ENCODE results near the gene MAPK1. TPM values are rescaled to one million over a fixed set of nuclear protein-coding genes. Genes with fewer than 3 reads are reported as not detected.
A peak's percentile ranks its signal among the peaks of the same experiment; 100 is the strongest.
"Not testable (repeated sequence)": the region's sequence is repeated elsewhere in the genome, so short reads cannot be mapped to it uniquely, and the experiment has no call there.

Gene MAPK1
- total and polyA plus RNA-seq, 7 experiments from 2014 or later, result 58.3 to 120 (median 97.0) TPM

DNA sequence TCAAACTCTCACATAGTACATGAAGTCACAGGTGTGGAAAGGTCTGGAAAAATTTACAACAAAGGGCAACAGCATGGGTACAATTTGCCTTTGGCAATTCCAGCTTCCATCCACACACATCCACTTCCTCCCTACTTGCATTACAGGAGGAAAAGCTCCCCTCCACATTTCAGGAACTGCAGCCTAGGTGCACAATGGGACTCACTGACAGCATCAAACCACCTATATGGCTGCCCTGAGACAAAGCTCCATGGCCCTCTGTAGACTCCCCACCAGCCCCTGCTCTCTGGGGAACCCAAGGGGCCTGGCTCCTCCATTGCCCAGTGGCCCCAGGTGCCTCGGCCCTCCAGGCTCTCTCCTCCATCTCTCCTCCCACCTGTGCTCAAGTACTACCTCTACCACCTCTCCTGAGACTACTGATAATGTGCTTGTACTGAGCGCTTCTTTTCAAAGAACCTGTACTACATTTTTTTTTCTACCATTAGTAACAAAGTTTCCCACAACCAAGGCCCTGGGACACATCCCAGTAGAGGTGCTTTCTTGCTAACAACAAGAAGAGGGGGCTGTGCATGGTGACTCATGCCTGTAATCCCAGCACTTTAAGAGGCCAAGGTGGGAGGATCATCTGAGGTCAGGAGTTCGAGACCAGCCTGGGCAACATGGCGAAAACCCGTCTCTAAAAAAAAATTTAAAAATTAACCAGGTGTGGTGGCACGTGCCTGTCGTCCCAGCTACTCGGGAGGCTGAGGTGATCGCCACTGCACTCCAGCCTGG is 136.7 kb downstream of the MAPK1 start:
- Histone ChIP-seq H3K27ac (ENCODE audit: low read depth, low read length) (no peak overlapping the region), H3K4me1 (ENCODE audit: control insufficient read depth in 2 of 2, insufficient read depth in 2 of 2, low read length in 2 of 2) (peaks cover 7 to 11% of the 10 kb centered on the region in 2 donors), H3K27me3 (ENCODE audit: control insufficient read depth in 2 of 2, insufficient read depth in 2 of 2, low read length in 2 of 2) (no peaks in the 10 kb centered on the region), H3K9me3 (ENCODE audit: control insufficient read depth in 2 of 3, low read length in 3 of 3) (no peaks in the 10 kb centered on the region), H3K4me3 (ENCODE audit: low read length) (no peak overlapping the region), H3K36me3 (ENCODE audit: control insufficient read depth in 2 of 3, insufficient read depth in 3 of 3, low read length in 3 of 3) (no peaks in the 10 kb centered on the region)
- no peaks in the 10 kb centered on the region for H3K36me3 Mint-ChIP-seq
- peaks cover 0 to 6% (median 0%) of the 10 kb centered on the region in 5 donors for H3K27me3 Mint-ChIP-seq
- ATAC-seq (no peak), DNase-seq (no peak)
- H3K4me3 Mint-ChIP-seq, result no peak overlapping the region
- no peak overlapping the region for H3K27ac Mint-ChIP-seq
- peaks cover 17 to 27% (median 19%) of the 10 kb centered on the region in 7 donors for H3K4me1 Mint-ChIP-seq
- no peaks in the 10 kb centered on the region for H3K9me3 Mint-ChIP-seq
- POLR2A ChIA-PET, result no interaction called here
- CTCF ChIA-PET, result interaction anchor here (1.3 kb wide), 1 partner anchor 207 kb away, joined by 3 read pairs; no protein-coding TSS in a partner anchor
- intact Hi-C loops (cut with micrococcal nuclease), result no loop called here

DNA sequence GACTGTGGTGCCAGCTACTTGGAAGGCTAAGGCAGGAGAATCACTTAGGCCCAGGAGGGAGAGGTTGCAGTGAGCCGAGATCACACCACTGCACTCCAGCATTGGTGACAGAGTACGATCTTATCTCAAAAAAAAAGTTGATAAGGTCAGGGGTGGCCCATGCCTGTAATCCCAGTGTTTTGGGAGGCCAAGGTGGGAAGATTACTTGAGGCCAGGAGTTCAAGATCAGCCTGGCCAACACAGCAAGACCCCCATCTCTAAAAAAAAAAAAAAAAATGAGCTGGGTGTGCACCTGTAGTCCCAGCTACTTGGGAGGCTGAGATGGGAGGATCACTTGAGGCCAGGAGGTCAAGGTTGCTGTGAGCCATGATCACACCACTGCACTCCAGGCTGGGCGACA is 138.3 kb downstream of the MAPK1 start:
- H3K27me3 Mint-ChIP-seq; H3K27ac ChIP-seq (ENCODE audit: low read depth, low read length); H3K27me3 ChIP-seq (ENCODE audit: control insufficient read depth in 2 of 2, insufficient read depth in 2 of 2, low read length in 2 of 2); H3K4me3 ChIP-seq (ENCODE audit: low read length); DNase-seq; CTCF ChIA-PET; intact Hi-C loops (cut with micrococcal nuclease); ATAC-seq; H3K36me3 Mint-ChIP-seq; H3K9me3 Mint-ChIP-seq; H3K27ac Mint-ChIP-seq; H3K36me3 ChIP-seq (ENCODE audit: control insufficient read depth in 2 of 3, insufficient read depth in 3 of 3, low read length in 3 of 3); H3K4me3 Mint-ChIP-seq; H3K9me3 ChIP-seq (ENCODE audit: control insufficient read depth in 2 of 3, low read length in 3 of 3): not testable (repeated sequence)
- H3K4me1 ChIP-seq (ENCODE audit: control insufficient read depth in 2 of 2, insufficient read depth in 2 of 2, low read length in 2 of 2), result peaks cover 0 to 11% of the 10 kb centered on the region in 2 donors
- H3K4me1 Mint-ChIP-seq, result peaks cover 8 to 16% (median 11%) of the 10 kb centered on the region in 7 donors
- POLR2A ChIA-PET, result interaction anchor here (0.8 kb wide), 1 partner anchor 17 kb away, joined by 5 read pairs; no protein-coding TSS in a partner anchor

DNA sequence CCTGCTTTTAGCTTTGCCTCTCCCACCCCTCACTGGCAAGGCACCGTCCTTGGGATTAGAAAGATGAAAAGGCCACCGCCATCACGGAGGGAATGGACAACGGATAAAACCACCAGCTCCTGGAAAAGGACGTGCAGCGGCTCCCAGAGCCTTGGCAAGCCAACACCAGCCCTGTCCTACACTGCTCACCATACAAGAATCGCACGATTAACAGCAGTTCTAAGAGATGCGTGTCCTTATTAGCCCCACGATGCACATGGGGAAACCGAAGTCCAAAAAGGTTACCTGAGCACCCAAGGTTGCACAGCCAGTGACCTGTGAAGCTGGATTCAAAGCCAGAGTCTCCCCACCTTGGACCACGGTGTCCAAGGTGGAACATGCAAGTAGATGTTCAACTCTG is 139.2 kb downstream of the MAPK1 start:
- H3K27me3 ChIP-seq (ENCODE audit: control insufficient read depth in 2 of 2, insufficient read depth in 2 of 2, low read length in 2 of 2), result no peaks in the 10 kb centered on the region
- intact Hi-C loops (cut with micrococcal nuclease), result no loop called here
- Mint-ChIP-seq H3K4me3 (no peak overlapping the region), H3K27me3 (peaks cover 0 to under 1% (median 0%) of the 10 kb centered on the region in 5 donors), H3K9me3 (no peaks in the 10 kb centered on the region), H3K27ac (no peak overlapping the region), H3K36me3 (no peaks in the 10 kb centered on the region), H3K4me1 (peaks cover 3 to 10% (median 6%) of the 10 kb centered on the region in 7 donors)
- H3K4me1 ChIP-seq (ENCODE audit: control insufficient read depth in 2 of 2, insufficient read depth in 2 of 2, low read length in 2 of 2), result peaks cover 0 to 11% of the 10 kb centered on the region in 2 donors
- DNase-seq (no peak), ATAC-seq (no peak)
- POLR2A ChIA-PET, result no interaction called here
- CTCF ChIA-PET, result no interaction called here
- no peak overlapping the region for H3K4me3 ChIP-seq (ENCODE audit: low read length)
- no peak overlapping the region for H3K27ac ChIP-seq (ENCODE audit: low read depth, low read length)
- H3K9me3 ChIP-seq (ENCODE audit: control insufficient read depth in 2 of 3, low read length in 3 of 3), result no peaks in the 10 kb centered on the region
- no peaks in the 10 kb centered on the region for H3K36me3 ChIP-seq (ENCODE audit: control insufficient read depth in 2 of 3, insufficient read depth in 3 of 3, low read length in 3 of 3)

DNA sequence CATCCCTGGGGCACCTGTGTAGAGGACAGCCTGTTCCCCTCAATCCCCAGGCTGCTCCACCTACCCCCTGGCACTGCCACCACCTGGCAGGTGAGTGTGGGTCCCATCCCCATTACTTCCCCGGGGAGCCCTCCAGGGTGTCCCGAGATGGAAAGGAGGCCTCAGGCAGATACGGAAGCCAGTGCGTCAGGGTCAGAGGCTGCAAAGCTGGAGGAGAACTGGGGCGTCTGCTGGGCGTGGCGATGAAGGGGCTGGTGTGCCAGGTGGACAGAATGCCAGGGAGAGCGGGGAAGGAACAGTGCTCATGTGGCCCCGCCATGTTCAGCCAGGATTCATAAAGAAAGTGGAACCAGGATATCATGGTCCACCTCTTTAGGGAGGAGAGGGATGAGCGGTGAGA is 139.7 kb downstream of the MAPK1 start:
- Histone ChIP-seq H3K9me3 (ENCODE audit: control insufficient read depth in 2 of 3, low read length in 3 of 3) (no peaks in the 10 kb centered on the region), H3K4me3 (ENCODE audit: low read length) (no peak overlapping the region), H3K36me3 (ENCODE audit: control insufficient read depth in 2 of 3, insufficient read depth in 3 of 3, low read length in 3 of 3) (no peaks in the 10 kb centered on the region), H3K4me1 (ENCODE audit: control insufficient read depth in 2 of 2, insufficient read depth in 2 of 2, low read length in 2 of 2) (peaks cover 0 to 11% of the 10 kb centered on the region in 2 donors), H3K27ac (ENCODE audit: low read depth, low read length) (no peak overlapping the region), H3K27me3 (ENCODE audit: control insufficient read depth in 2 of 2, insufficient read depth in 2 of 2, low read length in 2 of 2) (no peaks in the 10 kb centered on the region)
- no peak for DNase-seq
- Mint-ChIP-seq H3K4me1 (peaks cover 3 to 9% (median 6%) of the 10 kb centered on the region in 7 donors), H3K36me3 (no peaks in the 10 kb centered on the region), H3K9me3 (no peaks in the 10 kb centered on the region), H3K27me3 (no peaks in the 10 kb centered on the region), H3K4me3 (no peak overlapping the region), H3K27ac (no peak overlapping the region)
- intact Hi-C loops (cut with micrococcal nuclease), result loop anchor here in 1 of 2 donors (2.0 kb wide), 1 partner anchor 15 kb away; no protein-coding TSS in a partner anchor
- ATAC-seq, result no peak
- CTCF ChIA-PET, result no interaction called here
- POLR2A ChIA-PET, result no interaction called here

DNA sequence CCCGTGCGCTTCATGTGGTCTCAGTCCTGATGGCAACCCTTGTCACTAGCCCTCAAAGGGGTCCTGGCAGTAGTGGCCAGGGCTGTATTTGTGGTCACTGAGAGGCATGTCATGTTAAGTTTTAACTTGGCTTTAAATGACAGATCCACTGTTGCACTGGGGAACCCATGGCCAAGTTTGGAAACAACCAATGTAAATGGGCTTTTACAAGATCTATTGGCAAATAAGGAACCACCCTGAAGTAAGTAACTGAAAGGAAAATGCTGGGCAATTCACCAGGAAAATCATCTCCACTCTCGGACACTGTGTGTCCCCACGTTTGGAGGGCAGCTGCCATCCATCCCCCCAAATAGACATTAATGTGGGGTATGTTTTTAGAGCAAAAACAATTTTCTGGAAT is 140.3 kb downstream of the MAPK1 start:
- no peak overlapping the region for H3K27ac ChIP-seq (ENCODE audit: low read depth, low read length)
- H3K9me3 ChIP-seq (ENCODE audit: control insufficient read depth in 2 of 3, low read length in 3 of 3), result no peaks in the 10 kb centered on the region
- no peaks in the 10 kb centered on the region for H3K36me3 ChIP-seq (ENCODE audit: control insufficient read depth in 2 of 3, insufficient read depth in 3 of 3, low read length in 3 of 3)
- ChIA-PET CTCF (no interaction called here), POLR2A (no interaction called here)
- Mint-ChIP-seq H3K27me3 (no peaks in the 10 kb centered on the region), H3K27ac (no peak overlapping the region), H3K9me3 (no peaks in the 10 kb centered on the region), H3K4me1 (peaks cover 3 to 9% (median 6%) of the 10 kb centered on the region in 7 donors), H3K4me3 (no peak overlapping the region), H3K36me3 (no peaks in the 10 kb centered on the region)
- H3K4me3 ChIP-seq (ENCODE audit: low read length), result no peak overlapping the region
- intact Hi-C loops (cut with micrococcal nuclease), result loop anchor here in 1 of 2 donors (2.0 kb wide), 1 partner anchor 14 kb away; no protein-coding TSS in a partner anchor
- ATAC-seq, result no peak
- DNase-seq, result no peak
- H3K27me3 ChIP-seq (ENCODE audit: control insufficient read depth in 2 of 2, insufficient read depth in 2 of 2, low read length in 2 of 2), result no peaks in the 10 kb centered on the region
- peaks cover 0 to 11% of the 10 kb centered on the region in 2 donors for H3K4me1 ChIP-seq (ENCODE audit: control insufficient read depth in 2 of 2, insufficient read depth in 2 of 2, low read length in 2 of 2)

DNA sequence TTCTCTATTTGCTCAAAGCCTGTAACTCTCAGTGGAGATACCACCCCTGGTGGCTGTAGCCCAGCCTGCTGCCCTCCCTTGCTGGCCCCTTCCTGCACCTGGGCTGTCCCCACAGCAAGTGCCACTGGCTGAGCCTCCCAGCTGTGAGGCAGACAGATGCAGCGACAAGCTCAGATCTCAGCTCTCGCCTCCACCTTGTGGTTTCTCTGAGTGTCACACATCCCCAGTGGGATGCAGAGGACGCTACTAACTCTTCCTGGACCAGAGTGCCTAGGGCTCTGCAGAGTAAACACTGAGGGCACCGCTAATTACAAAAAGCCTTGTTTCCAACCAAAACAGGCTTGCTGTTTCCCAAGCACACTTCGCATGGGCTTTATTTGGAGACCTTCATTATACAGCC is 140.8 kb downstream of the MAPK1 start:
- no peaks in the 10 kb centered on the region for H3K9me3 ChIP-seq (ENCODE audit: control insufficient read depth in 2 of 3, low read length in 3 of 3)
- Mint-ChIP-seq H3K4me3 (no peak overlapping the region), H3K9me3 (no peaks in the 10 kb centered on the region), H3K4me1 (peaks cover 3 to 9% (median 6%) of the 10 kb centered on the region in 7 donors), H3K27me3 (no peaks in the 10 kb centered on the region), H3K36me3 (no peaks in the 10 kb centered on the region), H3K27ac (no peak overlapping the region)
- no peaks in the 10 kb centered on the region for H3K36me3 ChIP-seq (ENCODE audit: control insufficient read depth in 2 of 3, insufficient read depth in 3 of 3, low read length in 3 of 3)
- POLR2A ChIA-PET, result no interaction called here
- peaks cover 0 to 11% of the 10 kb centered on the region in 2 donors for H3K4me1 ChIP-seq (ENCODE audit: control insufficient read depth in 2 of 2, insufficient read depth in 2 of 2, low read length in 2 of 2)
- intact Hi-C loops (cut with micrococcal nuclease), result loop anchor here in 1 of 2 donors (2.0 kb wide), 1 partner anchor 14 kb away; no protein-coding TSS in a partner anchor
- CTCF ChIA-PET, result no interaction called here
- ATAC-seq, result peak; percentile 82
- H3K4me3 ChIP-seq (ENCODE audit: low read length), result no peak overlapping the region
- no peaks in the 10 kb centered on the region for H3K27me3 ChIP-seq (ENCODE audit: control insufficient read depth in 2 of 2, insufficient read depth in 2 of 2, low read length in 2 of 2)
- H3K27ac ChIP-seq (ENCODE audit: low read depth, low read length), result no peak overlapping the region
- peak in 3 of 9 donors; percentile 11 to 36 (median 19) for DNase-seq

Measured in naive thymus-derived CD4-positive, alpha-beta T cell (primary cell).